HG03521 (cell line): ENCODE results near the gene ELOVL5.
"Not testable (repeated sequence)": the region's sequence is repeated elsewhere in the genome, so short reads cannot be mapped to it uniquely, and the experiment has no call there.

Source experiments
- ATAC-seq: cut with Tn5 transposase; IDR thresholded peaks from one replicate; pipeline ENCODE4 v1.9.1; 2021; ENCODE audit warnings: mild to moderate bottlenecking, moderate library complexity; ENCODE audit not compliant: unreplicated experiment

ELOVL5 gene

DNA sequence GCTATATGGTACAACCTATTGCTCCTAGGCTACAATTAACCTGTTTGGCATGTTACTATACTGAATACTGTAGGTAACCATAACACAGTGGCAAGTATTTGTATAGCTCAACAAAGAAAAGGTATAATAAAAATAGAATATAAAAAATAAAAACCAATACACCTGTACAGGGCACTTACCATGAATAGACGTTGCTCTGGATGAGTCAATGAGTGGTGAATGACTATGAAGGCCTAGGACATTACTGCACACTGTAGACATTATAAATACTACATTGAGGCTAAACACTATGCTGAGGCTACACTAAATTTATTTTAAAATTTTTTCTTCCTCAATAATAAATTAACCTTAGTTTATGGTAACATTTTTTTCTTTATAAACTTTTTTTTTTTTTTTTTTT lies 18.6 kb downstream of the ELOVL5 start:
- ATAC-seq, result no peak

DNA sequence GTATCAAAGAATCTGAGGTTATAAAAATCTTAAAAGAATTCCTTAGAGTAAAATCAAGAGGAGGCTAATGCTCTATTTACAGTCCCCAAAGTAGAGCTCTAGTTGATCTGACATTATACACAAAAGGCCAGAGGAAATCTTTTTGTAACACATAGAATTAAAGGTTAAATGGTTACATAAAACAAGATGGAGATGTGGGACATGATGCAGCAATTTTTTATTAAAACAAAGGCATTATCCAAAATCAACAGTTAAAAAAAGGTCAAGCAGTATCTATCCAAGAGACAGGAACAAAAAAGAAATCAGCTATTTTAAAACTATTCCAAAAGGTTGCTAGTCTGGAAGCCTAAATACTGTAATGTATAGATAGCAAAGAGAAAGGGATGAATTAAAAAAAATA lies 20.4 kb downstream of the ELOVL5 start:
- ATAC-seq, result no peak

DNA sequence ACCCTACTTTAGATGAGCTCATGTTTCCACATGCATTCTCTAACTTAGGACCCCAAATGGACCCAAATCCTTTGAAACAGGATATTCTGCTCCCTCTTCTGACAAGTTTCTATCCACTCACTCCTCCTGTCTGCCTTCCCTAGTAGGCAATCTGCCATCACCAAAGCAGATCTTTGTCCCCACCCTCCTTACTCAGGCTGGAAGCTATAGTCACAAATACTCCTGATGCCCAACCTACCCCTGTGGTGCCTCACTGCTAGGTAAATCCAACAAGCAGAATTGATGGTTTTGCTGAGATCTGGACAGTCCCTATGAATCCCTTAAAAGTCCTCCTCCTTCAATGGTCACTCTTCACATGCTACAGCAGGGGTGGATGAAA lies 21.7 kb downstream of the ELOVL5 start:
- no peak for ATAC-seq

DNA sequence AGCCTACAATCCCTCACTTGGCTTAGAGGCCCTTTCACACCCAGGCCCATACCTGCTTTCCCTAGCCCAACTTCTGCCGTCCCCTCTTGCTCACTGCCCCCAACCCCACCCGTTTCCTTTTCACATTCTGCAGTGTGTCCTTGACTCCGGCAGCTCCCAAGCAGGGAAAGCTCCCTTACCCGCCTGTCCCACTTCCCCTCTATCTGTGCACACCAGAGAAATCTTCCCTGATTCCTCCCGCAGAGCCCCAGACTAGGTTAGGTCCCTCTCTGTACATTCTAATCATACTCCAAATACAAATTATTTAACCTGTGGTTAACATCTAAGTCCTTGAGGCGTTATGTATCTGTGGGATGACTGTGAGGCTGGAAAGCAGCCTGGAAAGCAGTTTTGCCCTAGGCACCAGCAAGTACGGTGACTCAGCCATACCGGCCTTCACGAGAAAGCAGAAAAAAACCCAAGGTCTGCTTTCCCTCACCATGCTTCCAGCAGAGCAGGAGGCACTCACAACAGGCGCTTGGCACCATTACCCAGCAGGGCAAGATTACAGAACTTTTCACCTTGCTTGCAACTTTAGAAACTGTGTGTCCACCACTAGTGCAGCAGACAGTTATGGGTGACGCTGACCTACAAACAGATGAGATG lies 22.3 kb downstream of the ELOVL5 start:
- ATAC-seq, result no peak

DNA sequence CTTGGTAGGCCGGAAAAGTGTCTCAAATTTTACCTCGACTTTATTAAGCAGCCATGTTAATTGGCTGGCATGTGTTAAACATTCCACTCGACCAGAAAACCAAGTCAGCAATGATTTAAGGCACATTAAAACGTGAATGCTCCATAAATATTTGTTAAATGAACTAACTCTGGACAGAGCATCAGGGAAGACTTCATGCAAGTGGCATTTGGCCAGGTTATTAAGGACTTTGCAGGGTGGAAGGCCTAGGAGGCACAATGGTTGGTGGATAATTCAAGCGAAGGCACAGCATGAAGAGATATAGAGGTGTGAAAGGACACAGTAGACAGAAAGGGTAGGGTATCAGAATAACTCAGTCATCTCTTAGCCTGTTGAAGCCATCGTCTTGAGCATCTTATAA lies 23.0 kb downstream of the ELOVL5 start:
- ATAC-seq, result no peak

DNA sequence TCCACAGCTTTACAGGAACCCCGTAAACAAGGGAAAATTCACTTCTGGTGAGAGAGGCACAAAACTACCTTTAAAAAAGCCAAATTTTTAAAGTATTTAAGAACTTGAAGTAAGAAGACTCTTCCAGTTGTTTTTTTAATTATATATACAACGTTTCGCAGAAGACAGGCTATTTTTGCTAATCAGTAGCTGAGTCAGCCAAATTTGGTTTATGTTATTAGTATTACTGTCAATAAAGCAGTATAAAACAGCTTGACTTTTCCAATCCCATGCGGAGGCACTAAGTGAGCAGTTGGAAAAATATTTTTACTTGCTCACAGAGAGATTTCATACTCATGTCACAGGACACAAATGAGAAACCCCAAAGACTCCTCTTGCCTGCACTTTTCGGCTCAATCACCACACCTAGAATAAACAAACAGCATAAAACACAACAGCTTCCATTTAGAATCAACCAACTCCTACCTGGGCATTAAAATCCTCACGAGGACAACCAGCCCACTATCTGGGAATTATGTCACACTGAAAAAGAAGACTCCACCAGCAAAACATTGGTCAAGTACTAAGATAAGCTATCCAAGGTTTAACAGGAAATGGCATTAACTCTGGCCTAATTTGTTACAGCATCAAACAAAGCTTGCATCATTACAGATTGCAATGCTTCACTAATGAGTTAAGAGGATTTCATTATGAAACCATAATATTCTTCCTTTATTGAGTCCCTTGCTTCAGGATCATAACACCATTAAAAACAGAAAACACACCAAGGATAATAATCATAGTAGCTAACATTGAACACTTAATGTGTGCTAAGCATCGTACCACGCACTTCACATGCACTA lies 26.3 kb downstream of the ELOVL5 start:
- no peak for ATAC-seq

DNA sequence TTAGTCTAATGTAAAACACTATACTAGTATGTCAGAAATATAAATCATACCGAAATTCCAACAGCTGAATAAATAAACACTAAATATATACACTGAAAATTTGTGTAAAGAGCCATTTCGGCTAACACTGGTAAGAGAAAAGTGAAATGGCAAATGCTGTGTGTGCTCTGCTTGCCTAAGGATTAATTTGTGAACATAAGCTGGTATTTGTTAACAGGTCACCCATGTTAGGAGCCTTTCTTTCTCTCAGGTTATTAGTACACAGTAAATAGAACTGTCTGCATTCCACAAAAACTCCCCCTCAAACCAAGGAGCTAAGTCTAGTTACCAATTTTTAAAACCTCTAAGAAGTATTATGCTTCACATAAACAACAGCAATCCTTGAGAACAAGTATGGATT lies 27.0 kb downstream of the ELOVL5 start:
- no peak for ATAC-seq

DNA sequence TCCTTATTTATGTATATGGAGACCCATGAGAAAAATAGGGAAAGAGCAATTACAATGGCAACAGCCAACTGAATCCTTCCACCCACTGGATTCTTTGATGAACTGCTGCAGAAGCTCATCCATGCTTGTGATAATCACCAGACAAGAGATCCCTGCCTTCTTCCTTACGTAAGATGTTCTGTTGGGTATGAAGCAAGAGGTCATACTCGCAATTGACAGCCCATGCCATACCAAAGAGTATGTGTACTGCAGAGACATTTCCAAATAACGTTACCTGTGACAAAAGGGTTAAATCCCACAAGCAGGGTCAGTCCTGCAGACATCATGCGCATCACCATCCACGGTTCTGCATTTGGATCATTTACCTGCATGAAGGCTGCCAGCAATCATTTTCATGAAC lies 27.8 kb downstream of the ELOVL5 start:
- no peak for ATAC-seq

DNA sequence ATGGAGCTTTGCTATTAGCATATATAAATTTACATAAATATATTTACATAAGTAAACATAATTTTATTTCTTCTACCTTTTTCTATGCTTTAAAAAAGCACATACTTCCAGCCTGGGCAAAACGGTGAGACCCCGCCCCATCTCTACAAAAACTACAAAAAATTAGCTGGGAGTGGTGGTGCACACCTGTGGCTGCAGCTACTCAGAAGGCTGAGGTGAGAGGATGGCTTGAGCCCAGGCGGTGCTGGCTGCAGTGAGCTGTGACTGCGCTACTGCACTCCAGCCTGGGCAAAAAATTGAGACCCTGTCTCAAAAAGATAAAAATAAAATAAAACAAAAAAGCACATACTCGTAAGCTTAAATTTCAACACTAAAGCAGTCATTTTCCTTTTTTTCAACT lies 30.3 kb downstream of the ELOVL5 start:
- ATAC-seq, result no peak

DNA sequence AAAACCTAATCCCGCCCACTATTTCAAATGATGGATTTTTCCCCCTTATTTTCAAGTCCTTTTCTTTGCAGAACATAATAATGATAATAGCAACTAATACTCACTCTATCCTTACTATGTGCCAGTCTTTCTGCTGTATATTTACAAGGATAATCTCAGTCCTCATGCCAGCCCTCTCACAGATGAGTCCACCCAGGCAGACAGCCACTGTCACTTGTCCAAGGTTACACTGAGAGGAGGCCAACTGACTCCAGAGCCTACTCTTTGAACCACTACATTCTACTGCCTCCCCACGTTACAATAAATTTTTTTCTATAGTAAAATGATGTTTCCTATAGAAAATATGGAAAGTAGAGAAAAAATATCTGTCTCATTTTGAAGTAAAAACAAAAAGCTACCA lies 30.9 kb downstream of the ELOVL5 start:
- ATAC-seq, result no peak

DNA sequence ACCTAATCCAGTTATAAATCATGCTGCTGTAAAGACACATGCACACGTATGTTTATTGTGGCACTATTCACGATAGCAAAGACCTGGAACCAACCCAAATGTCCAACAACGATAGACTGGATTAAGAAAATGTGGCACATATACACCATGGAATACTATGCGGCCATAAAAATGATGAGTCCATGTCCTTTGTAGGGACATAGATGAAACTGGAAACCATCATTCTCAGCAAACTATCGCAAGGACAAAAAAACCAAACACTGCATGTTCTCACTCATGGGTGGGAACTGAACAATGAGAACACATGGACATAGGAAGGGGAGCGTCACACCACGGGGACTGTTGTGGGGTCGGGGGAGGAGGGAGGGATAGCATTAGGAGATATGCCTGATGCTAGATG lies 31.5 kb downstream of the ELOVL5 start:
- not testable (repeated sequence) for ATAC-seq

DNA sequence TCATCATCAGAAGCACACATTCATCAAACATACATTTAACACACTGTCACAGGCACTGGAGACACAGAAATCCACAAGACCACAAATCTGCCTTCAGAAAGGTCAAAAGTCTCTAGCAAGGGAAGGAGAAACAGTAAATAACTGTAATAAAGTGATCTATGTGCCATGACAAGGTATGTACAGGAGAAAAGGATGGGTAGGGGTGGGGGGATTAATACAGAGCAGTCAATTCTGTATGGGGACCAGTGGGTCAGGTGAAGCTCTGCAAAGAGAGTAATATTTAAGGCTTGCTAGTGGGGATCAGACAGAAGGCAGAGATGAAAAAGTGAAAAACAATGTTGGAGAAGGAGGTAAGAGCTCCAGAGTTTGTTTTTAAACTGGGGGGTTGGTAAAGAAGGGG lies 32.6 kb downstream of the ELOVL5 start:
- ATAC-seq, result no peak

DNA sequence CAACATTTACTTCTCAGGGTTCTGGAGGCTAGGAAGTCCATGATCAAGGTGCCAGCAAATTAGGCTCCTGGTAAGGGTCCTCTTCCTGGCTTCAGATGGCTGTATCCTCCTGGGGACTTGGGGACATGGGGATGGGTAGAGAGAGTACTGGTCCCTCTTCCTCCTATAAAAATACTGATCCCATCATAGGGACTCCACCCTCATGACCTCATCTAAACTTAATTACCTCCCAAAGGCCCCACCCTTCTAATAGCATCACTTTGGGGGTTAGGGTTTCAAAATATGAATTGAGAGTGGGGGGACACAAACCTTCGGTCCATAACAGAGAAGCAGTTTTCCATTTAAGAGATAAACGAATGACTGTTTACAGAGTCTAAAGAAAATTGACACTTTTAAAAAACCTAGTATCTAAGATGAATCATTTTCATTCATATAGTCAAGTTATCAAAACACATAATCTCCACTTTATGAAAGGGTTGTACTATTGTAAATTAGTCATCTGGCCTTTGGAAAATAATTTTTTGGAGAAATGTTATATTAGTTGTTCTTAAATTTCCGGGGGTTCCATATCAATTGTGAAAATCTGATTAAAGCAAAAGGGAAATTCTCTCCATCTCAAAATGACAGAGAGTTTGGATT lies 33.5 kb downstream of the ELOVL5 start:
- no peak for ATAC-seq

DNA sequence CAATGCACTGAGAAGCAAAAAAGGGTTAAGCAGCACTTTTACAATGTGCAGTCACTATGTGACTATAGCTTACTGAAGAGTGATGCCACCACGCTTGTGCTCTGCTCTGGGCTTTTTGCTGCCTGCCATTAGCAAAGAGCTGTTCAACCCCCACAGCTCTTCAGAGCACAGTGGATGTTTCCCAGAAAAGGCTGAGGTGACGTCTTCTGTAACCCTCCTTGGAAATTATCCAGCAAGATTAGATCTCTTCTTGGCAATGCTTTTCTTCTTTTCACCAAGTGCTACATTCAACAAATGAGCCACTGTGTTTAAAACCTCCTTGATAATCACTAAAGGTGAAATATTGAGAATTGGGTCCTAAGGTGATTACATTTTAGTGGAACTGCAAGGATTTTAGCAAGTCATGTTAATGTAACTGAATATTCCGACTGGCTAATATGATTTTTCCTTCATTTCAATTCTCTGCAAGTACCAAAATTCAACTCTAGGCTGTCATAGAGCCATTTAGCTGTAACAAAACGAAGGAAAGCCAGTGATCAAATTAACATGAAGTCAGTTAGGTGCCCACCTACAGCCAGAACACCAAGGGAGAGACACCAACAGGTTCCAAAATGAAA lies 34.9 kb downstream of the ELOVL5 start:
- no peak for ATAC-seq

DNA sequence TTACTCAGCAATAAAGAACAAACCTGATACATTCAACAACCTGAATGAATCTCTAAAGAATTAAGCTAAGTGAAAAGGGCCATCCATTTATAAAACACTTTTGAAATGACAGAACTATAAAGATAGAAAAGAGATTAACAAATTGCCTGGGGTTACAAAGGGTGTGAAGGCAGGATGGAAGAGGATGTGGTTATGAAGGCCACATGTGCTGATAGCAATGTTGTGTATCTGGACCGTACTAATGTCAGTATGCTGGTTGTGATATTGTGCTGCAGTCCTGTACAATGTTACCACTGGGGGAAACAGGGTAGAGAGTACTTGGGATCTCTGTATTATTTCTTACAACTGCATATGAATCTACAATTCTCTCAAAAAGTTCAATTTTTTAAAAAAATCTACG lies 36.4 kb downstream of the ELOVL5 start:
- ATAC-seq, result peak; percentile 37

DNA sequence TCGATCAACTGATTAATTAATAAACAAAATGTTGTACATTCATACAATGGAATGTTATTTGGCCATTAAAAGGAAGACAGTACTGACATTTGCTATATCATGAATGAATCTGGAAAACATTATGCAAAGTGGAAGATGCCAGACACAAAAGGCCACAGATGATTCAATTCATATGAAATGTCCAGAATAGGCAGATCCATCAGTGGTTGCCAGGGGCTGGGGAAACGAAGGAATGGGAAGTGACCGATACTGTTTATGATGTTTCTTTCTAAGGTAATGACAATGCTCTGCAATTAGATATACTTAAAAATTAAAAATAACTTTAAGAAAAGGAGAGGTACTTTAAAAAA lies 37.2 kb downstream of the ELOVL5 start:
- ATAC-seq, result no peak

DNA sequence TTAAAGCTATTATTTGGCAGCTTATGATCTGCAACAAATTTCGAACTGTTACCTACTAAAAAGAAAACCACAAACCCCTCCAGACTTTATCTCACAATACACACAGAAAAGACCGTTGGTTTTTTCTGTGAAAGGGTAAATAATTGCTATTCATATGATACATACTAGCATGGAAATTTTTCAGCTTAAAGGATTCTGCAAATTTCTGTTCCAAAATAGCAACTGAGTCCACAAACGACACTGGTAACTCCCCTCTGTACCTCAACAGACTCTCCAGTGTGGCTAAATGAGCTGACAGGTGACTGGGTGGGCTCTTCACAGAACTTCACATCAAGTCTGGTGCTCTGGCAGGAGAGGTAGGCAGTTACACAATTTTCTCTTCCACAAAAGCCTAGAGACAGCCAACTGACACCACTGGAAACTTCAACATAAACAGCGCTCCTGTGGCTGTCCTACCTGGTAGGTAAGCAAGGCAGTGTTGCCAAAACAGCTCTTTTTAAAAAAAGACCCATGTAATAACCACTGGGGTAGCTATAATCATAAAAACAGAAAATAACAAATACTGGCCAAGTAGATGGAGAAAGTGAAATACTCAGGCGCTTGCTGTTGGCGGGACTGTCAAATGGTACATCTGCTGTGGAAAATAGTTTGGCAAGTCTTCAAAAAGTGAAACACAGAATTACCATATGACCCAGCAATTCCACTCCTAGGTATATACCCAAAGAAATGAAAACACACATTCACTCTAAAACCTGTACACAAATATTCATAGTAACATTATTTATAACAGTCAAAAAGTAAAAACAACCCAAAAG lies 37.8 kb downstream of the ELOVL5 start:
- ATAC-seq, result no peak

DNA sequence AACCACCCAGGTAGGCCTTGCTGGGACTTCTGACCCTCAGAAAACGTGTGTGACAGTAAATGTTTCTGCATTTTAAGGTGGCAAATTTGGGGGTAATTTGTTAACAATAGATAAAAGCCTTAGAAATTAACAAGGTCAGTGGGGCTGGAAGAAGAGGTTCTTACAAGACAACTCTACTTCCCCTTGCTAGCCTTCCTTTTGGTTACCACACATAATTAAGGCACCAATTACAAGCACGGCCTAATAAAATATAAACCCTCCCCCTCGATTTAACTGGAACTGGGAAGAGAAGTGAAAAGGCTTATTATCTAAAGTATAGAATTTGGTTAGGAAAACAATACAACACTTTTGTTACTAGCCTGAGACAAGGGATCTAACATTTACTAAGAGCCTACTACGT lies 38.8 kb downstream of the ELOVL5 start:
- no peak for ATAC-seq

DNA sequence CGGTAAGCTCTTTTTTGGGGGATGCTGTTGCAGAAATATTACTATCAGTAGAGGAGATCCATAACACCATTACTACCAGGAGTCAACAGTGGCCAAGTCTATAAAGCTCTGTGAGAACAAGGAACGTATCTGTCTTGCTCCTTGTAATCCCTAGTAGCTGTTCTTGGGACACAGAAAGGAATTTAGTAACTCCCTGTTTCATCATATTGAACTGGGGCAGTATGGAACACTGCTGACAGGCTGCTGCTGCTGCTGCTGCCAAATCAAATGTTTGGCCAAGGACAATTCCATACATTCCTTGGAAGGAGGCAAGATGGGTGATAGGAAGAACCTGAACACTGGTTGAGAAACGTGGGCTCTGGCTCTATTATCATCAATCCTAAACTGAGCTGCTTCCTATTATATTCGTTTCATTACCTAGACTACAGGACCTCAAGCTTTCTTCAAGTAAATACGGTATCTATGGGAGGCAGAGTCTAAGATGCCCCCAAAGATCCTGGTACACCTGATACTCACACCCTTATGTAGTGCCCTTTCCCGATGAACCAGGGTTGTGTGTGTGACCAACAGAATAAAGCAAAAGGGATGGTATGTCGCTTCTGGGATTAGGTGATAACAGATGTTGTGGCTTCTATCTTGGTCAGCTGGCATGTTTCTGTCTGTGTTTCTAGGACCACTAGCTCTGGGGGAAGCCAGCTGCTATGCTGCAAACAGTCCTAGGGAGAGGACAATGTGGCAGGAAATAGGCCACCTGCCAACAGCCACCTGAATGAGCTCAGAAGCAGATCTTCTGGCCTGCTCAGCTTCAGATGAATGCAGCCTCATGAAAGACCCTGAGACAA lies 39.5 kb downstream of the ELOVL5 start:
- peak; percentile 61 for ATAC-seq

DNA sequence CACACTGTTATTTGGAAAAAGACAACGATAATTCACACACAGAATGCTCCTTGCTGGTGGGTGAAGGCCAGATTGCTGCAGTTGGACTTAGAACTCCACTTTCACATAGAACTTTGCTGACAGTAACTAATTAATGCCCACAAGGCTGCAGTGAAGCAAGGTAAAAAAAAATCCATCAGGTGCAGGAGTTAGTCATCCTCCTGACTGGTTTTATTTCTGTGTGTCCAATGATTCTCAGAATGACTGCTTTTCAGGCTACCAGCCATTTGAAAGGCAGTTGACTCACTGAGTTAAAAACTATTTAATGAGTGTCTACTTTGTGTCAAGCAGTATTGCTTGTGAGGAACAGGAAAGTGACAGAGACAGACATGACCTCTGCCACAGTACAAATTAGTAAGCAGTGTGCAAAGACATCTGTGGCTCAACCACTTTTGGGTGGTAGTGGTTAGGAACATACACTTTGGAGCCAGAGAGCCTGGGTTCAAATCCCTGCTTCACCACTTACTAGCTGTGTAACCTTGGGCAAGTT lies 41.9 kb downstream of the ELOVL5 start:
- peak; percentile 64 for ATAC-seq
